ENCODE data around the gene CARD8. TPM values are rescaled to one million over a fixed set of nuclear protein-coding genes. Genes with fewer than 3 reads are reported as not detected.

The CARD8 gene
- polyA plus RNA-seq, 1 donor, result 74.3 TPM

- no peak for DNase-seq
These were observed 41.8 kb downstream of the CARD8 start for GRCh38 chr19:48213959-48214358.

- no peak for DNase-seq
These were observed 45.7 kb downstream of the CARD8 start for GRCh38 chr19:48210005-48210404.

- DNase-seq, result no peak
These were observed 49.2 kb downstream of the CARD8 start for GRCh38 chr19:48206397-48207093.

DNA sequence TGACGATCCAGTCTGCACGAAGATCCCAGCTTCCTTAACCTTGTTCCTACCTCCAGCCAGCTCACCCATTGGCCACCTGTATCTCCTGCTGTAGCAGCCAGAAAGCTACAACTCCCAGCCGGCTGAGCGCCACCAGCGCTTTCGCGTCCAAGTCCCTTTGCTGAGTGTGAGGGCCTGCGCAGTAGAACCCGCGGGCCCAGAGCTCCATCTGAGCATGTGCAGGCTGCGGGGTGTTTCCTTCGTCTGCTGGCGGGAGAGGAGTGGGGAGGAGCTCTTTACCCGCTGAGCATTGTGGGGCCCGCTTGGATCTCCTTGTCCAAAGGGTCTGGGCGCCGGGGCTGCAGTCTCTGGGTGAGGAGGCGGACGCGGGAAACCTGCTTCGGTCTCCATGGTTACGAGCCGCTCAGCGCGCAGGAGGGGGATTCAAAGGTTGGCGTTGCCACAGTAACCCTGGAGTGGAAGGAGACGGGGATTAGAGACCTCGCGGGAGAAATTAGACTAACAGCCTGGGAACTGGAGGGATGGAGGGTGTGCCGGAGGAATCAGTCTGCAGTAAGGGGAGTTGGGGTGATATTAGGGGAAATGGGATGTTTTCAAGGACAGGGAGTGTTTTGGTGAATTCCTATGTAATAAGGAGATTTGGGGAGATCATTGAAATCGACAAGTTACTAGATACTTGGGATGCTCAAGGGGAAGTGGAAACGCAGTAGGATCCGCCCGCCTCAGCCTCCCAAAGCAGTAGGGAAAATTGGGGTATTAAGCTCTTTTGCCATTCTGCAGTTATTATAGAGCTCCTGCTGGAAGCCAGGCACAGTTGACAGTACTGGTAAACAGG lies 51.7 kb downstream of the CARD8 start:
- DNase-seq, result peak; percentile 96

GRCh38 chr19:48203222-48203793 lies 52.4 kb downstream of the CARD8 start:
- DNase-seq, result no peak

DNA sequence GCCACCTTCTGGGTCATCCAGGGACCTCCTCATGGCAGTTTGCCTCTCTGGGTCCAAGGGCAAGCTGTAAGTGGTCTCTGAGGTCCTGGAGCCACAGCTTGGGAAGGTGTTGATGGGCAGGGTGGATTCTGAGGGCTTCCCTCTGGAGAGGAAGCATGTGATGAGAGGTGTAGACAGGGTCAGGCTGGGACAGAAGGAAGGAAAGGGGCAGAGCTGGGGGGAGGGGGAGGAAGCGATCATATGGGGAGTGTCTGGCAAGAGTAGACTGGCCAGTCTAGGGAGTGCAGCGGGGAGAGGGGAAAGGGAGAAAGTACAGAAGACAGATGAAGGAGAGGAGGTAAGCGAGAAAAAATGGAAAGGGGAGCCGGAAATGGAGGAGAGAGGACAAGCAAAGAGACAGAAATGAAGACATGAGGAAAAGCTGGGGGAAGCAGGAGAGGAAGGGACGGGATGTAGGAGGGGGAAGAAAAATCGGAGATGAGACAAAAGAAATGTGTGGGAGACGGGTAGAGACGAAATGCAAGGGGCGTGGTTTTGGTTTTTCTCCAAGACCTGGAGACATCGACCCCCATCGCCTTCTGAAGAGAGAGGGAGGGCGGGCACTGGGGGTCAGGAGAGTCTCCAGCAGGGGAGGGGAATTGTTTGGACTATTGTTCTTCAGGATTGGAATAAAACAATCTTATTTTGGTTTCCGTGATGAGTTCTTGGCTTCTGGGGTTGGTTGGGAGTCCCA lies 58.6 kb downstream of the CARD8 start:
- no peak for DNase-seq

GRCh38 chr19:48196321-48196763 lies 59.4 kb downstream of the CARD8 start:
- DNase-seq, result no peak

DNA sequence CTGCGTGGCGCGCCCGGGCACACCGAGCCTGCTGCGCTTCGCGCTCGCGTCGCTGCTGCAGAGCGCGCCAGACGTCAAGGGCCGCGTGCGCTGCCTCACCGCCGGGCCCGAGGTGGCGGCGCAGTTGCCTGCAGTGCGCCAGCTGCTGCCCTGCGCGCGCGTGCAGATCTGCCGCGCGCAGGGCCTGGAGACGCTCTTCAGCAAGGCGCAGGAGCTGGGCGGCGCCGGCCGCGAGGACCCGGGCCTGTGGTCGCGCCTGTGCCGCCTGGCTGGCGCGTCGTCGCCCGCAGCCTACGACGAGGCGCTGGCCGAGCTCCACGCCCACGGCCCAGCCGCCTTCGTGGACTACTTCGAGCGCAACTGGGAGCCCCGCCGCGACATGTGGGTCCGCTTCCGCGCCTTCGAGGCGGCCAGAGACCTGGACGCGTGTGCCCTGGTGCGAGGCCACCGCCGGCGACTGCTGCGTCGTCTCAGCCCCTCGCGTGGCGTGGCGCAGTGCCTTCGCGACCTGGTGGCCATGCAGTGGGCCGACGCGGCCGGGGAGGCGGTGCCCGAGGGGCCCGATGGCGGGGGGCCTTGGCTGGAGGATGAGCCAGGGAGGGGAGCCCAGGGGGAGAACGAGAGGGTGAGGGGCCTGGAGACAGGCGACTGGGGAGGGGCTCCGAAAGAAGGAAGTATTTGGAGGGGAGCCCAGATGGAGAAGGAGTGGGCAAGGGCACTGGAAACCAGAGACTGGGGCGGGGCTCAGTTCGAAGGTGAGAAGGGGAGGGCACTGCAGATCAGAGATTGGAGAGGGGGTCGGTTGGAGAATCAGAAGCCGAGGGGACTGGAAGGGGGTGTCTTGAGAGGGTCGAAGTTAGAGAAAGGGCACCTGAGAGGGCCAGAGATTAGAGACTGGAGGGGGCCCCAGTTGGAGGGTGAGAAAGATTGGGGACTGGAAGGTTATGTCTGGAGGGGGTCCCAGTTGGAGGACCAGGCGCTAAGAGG lies 60.6 kb downstream of the CARD8 start:
- DNase-seq, result no peak

DNA sequence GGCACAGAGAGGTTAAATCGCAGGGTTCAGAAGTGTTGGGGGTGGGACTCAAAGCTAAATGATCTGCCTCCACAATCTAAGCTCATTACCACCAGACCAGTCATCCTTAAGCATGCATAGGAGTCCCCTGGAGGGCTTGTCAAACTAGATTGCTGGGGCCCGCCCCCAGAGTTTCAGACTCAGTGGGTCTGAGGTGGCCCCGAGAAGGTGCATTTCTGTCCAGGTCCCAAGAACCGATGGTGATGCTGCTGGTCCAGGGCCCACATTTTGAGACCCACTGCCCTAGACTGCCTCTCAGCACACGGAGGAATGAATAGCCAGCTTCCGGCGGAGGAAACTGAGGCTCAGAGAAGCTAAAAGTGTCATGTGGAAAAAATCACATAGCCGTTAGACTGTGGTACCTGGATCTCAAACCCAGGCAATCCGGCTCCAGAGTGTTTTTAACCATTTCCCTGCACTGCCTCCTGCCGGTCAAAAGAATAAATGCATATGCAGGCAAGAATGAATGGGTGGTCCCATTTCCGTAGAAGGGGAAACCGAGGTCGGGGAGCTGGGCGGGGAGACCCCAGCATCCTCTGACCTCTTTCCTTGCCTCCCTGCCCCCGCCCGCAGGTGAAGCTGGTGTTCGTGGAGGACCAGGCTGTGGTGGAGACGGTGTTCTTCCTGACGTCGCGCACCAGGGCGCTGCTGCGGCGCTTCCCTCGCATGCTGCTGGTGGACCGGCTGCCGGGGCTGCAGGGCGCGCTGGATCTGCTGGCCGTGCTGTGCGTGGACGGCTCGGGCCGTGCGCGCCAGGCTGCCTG lies 61.5 kb downstream of the CARD8 start:
- no peak for DNase-seq

GRCh38 chr19:48192750-48193149 lies 63.0 kb downstream of the CARD8 start:
- DNase-seq, result no peak

GRCh38 chr19:48190885-48191284 lies 64.8 kb downstream of the CARD8 start:
- no peak for DNase-seq

- DNase-seq, result no peak
These were observed 65.3 kb downstream of the CARD8 start for GRCh38 chr19:48190288-48190884.

GRCh38 chr19:48186541-48186991 lies 69.1 kb downstream of the CARD8 start:
- DNase-seq, result no peak

DNA sequence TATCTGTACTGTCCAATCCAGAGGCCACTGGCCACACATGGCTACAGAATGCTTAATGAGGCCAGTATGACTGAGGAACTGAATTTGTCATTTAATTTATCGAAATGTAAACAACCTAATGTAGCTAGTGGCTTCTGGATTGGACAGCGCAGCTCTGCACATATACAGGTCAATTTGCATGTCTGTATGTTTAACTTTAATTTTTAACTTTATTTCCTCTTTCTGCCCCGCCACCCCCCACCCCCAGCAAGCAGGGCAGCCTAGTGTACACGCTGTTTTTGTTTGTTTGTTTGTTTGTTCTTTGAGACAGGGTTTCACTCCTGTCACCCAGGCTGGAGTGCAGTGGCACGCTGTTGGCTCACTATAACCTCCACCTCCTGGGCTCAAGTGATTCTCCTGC lies 69.7 kb downstream of the CARD8 start:
- no peak for DNase-seq

DNA sequence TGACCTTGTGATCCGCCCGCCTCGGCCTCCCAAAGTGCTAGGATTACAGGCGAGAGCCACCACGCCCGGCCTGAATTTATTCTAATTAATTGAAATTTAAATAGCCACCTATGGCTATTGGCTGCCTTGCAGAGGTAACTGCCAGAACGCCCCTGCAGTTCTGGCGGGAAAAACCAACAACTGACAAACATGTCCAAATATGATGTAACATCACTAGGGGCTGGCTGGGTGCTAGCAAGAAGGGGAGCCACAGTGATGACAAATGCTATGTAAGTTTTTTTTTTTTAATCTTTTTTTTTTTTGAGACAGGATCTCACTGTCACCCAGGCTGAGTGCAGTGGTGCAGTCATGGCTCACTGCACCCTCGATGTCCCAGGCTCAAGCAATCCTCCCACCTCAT lies 72.4 kb downstream of the CARD8 start:
- no peak for DNase-seq

- DNase-seq, result no peak
These were observed 73.3 kb downstream of the CARD8 start for GRCh38 chr19:48182434-48182833.

GRCh38 chr19:48181505-48181904 lies 74.2 kb downstream of the CARD8 start:
- no peak for DNase-seq

GRCh38 chr19:48176226-48176625 lies 79.5 kb downstream of the CARD8 start:
- no peak for DNase-seq

DNA sequence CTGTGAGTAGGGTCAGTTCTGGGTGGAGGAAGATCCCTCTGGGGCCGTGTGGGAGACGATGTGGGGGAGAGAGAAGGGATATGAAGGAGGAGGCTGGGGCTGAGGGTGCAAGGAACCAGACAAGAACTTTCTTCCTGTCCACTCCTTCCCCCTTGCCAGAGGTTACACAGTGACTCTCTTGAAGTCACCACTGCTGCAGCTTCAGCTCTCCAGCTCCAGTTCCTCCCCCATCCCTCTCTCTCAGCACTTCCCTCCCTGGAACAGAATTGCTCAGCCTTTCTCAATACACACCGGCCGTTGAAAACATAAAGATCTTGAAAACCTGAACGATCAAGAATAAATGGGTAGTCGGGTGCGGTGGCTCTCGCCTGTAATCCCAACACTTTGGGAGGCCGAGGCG lies 80.1 kb downstream of the CARD8 start:
- DNase-seq, result no peak
